Fibroblast of pulmonary artery (primary cell): ENCODE data around the gene RBM28.

ENCODE experiments used
- DNase-seq: peaks from one replicate; pipeline ENCODE4 v3.0.0-alpha.2; 2010; ENCODE audit warnings: low read depth
- H3K4me3 ChIP-seq: replicated peaks from 2 replicates; pipeline ENCODE4 v1.5.1; 2011; ENCODE audit warnings: low read depth, mild to moderate bottlenecking, control low read depth, low read length, moderate library complexity
- CTCF ChIP-seq: IDR thresholded peaks from 2 replicates; pipeline ENCODE4 v1.5.1; 2011; ENCODE audit warnings: mild to moderate bottlenecking, control low read depth, low read length, inconsistent platforms; ENCODE audit errors: missing control alignments

Gene RBM28

GRCh38 chr7:128373606-128374005, 29.9 kb upstream of the RBM28 start:
- H3K4me3 ChIP-seq: no peak overlapping the region
- no peak for TF ChIP-seq CTCF
- no peak for DNase-seq

GRCh38 chr7:128370491-128370890, 26.8 kb upstream of the RBM28 start:
- no peak overlapping the region for H3K4me3 ChIP-seq
- DNase-seq: no peak
- no peak for TF ChIP-seq CTCF

- TF ChIP-seq CTCF: no peak
- no peak for DNase-seq
- H3K4me3 ChIP-seq: no peak overlapping the region
Measured at GRCh38 chr7:128366986-128367385, 23.3 kb upstream of the RBM28 start.

GRCh38 chr7:128366300-128366699, 22.6 kb upstream of the RBM28 start:
- no peak for DNase-seq
- no peak overlapping the region for H3K4me3 ChIP-seq
- TF ChIP-seq CTCF: no peak

- H3K4me3 ChIP-seq: no peak overlapping the region
- no peak for DNase-seq
- TF ChIP-seq CTCF: no peak
Measured at GRCh38 chr7:128365432-128365831, 21.7 kb upstream of the RBM28 start.

- TF ChIP-seq CTCF: no peak
Measured at GRCh38 chr7:128364166-128364870, 20.6 kb upstream of the RBM28 start.

GRCh38 chr7:128363261-128363721, 19.6 kb upstream of the RBM28 start:
- TF ChIP-seq CTCF: no peak
- no peak for DNase-seq
- H3K4me3 ChIP-seq: no peak overlapping the region

More at GRCh38 chr7:128364166-128364870, 20.6 kb upstream of the RBM28 start:
- DNase-seq: no peak
- no peak overlapping the region for H3K4me3 ChIP-seq
